GM12874 (cell line): Measurements from ENCODE around the gene HIPK3.

ENCODE experiments used
- CTCF ChIP-seq: IDR thresholded peaks from 2 replicates; pipeline ENCODE4 v1.5.1; 2011; ENCODE audit warnings: low read depth, mild to moderate bottlenecking, control low read depth, low read length, moderate library complexity; ENCODE audit not compliant: insufficient read depth

The HIPK3 gene

GRCh38 chr11:33248416-33248971, 8.7 kb upstream of the HIPK3 start:
- no peak for TF ChIP-seq CTCF

- no peak for TF ChIP-seq CTCF
Measured at GRCh38 chr11:33256031-33256812, 959 bp upstream of the HIPK3 start.

- TF ChIP-seq CTCF: no peak
Measured at GRCh38 chr11:33256813-33257159, 395 bp upstream of the HIPK3 start.

GRCh38 chr11:33257897-33258630, 883 bp downstream of the HIPK3 start:
- 0 out of 2 replicates have a peak, but pooled peaks have one; percentile 28 for TF ChIP-seq CTCF

- no peak for TF ChIP-seq CTCF
Measured at GRCh38 chr11:33258631-33259205, 1.5 kb downstream of the HIPK3 start.

- TF ChIP-seq CTCF: no peak
Measured at GRCh38 chr11:33259869-33260268, 2.7 kb downstream of the HIPK3 start.

- no peak for TF ChIP-seq CTCF
Measured at GRCh38 chr11:33262011-33262645, 4.9 kb downstream of the HIPK3 start.
